Measurements from ENCODE around the gene NME1. TPM values are rescaled to one million over a fixed set of nuclear protein-coding genes. Genes with fewer than 3 reads are reported as not detected.

Gene NME1
- total and polyA plus RNA-seq, 9 of the 15 experiments (the other 6 are each of a cell fraction or from before 2014, with no cell fraction given), result 449 to 1,588 (median 604) TPM

- CTCF ChIA-PET (ENCODE audit: low intra/inter-chr PET ratio), result no interaction called here
- no peak overlapping the region for H3K4me3 ChIP-seq
- POLR2A ChIA-PET, result interaction anchor here (0.6 to 1.7 kb wide), 4 partner anchors 9 to 1310 kb away, joined by 3 to 4 read pairs (median 4); no protein-coding TSS in a partner anchor
- 85% methylated on average over 6 of the region's 9 CpGs for WGBS (ENCODE audit: insufficient coverage, low coverage, missing lambda C conversion rate)
- H3K4me2 ChIP-seq (ENCODE audit: insufficient read depth, low read length), result no peak overlapping the region
- no peak overlapping the region for H3K27ac ChIP-seq (ENCODE audit: extremely low read depth, low read depth, low read length)
- FAIRE-seq (no peak), DNase-seq (ENCODE audit: extremely low read depth in 1 of 4, low spot score in 3 of 4) (no peak), ATAC-seq (no peak)
- no peak overlapping the region for H3K9ac ChIP-seq (ENCODE audit: insufficient read depth in 1 of 2, low read depth in 2 of 2, low read length in 2 of 2)
- H3K36me3 ChIP-seq (ENCODE audit: control insufficient read depth, insufficient read depth, low read length), result peaks cover 73% of the 10 kb centered on the region
- no peaks in the 10 kb centered on the region for H3K9me3 ChIP-seq (replicated peaks; ENCODE audit: control insufficient read depth, insufficient read depth, low read depth, low read length)
- no peaks in the 10 kb centered on the region for H3K27me3 ChIP-seq (ENCODE audit: control insufficient read depth in 2 of 2, insufficient read depth in 2 of 2, low read length in 2 of 2)
- intact Hi-C loops (cut with micrococcal nuclease), result no loop called here
- H2AFZ ChIP-seq (ENCODE audit: low read depth, low read length), result no peak overlapping the region
- no peaks in the 10 kb centered on the region for H3K9me1 ChIP-seq (ENCODE audit: control insufficient read depth, insufficient read depth, low read length)
- no peaks in the 10 kb centered on the region for H3K79me2 ChIP-seq (ENCODE audit: control insufficient read depth, insufficient read depth, low read length)
- BruUV-seq (replicated peaks), result no TSS peak
- TF ChIP-seq MAFG (tag; conservative IDR thresholded peaks at IDR 0.05) (peak; percentile 28; the same call in 1 of the 2 replicates), C11orf30 (IDR thresholded peaks at IDR 0.05; ENCODE audit: low read depth) (peak; percentile 52), THAP7 (CRISPR knock-in tag; IDR thresholded peaks at IDR 0.05) (no peak), ZNF316 (IDR thresholded peaks at IDR 0.05) (peak; percentile 63)
- in situ Hi-C loops (cut with MboI), result no loop called here
- H4K20me1 ChIP-seq (replicated peaks; ENCODE audit: control insufficient read depth, insufficient read depth, low read length), result no peaks in the 10 kb centered on the region
- H3K4me1 ChIP-seq (replicated peaks in 1 of 2; ENCODE audit: control insufficient read depth in 2 of 2, insufficient read depth in 2 of 2, low read length in 2 of 2), result no peaks in the 10 kb centered on the region
These were observed 35.0 kb downstream of the NME1 start for GRCh38 chr17:51188271-51188833.

- POLR2A ChIA-PET, result interaction anchor here (1.1 kb wide), 1 partner anchor 8 kb away, joined by 3 read pairs; no protein-coding TSS in a partner anchor
- intact Hi-C loops (cut with micrococcal nuclease), result no loop called here
- CTCF ChIA-PET (ENCODE audit: low intra/inter-chr PET ratio), result no interaction called here
- Histone ChIP-seq H3K79me2 (ENCODE audit: control insufficient read depth, insufficient read depth, low read length) (no peaks in the 10 kb centered on the region), H3K4me1 (replicated peaks in 1 of 2; ENCODE audit: control insufficient read depth in 2 of 2, insufficient read depth in 2 of 2, low read length in 2 of 2) (no peaks in the 10 kb centered on the region), H4K20me1 (replicated peaks; ENCODE audit: control insufficient read depth, insufficient read depth, low read length) (no peaks in the 10 kb centered on the region), H3K4me3 (no peak overlapping the region), H3K9me3 (replicated peaks; ENCODE audit: control insufficient read depth, insufficient read depth, low read depth, low read length) (no peaks in the 10 kb centered on the region), H2AFZ (ENCODE audit: low read depth, low read length) (no peak overlapping the region), H3K27me3 (ENCODE audit: control insufficient read depth in 2 of 2, insufficient read depth in 2 of 2, low read length in 2 of 2) (no peaks in the 10 kb centered on the region), H3K9ac (ENCODE audit: insufficient read depth in 1 of 2, low read depth in 2 of 2, low read length in 2 of 2) (no peak overlapping the region), H3K4me2 (ENCODE audit: insufficient read depth, low read length) (no peak overlapping the region), H3K36me3 (ENCODE audit: control insufficient read depth, insufficient read depth, low read length) (peaks cover 74% of the 10 kb centered on the region), H3K27ac (ENCODE audit: extremely low read depth, low read depth, low read length) (no peak overlapping the region), H3K9me1 (ENCODE audit: control insufficient read depth, insufficient read depth, low read length) (no peaks in the 10 kb centered on the region)
- no TSS peak for BruUV-seq (replicated peaks)
- no peak for DNase-seq (ENCODE audit: extremely low read depth in 1 of 4, low spot score in 3 of 4)
- in situ Hi-C loops (cut with MboI), result no loop called here
- no peak for FAIRE-seq
- no peak for ATAC-seq
- no peak for TF ChIP-seq CEBPG (CRISPR knock-in tag; IDR thresholded peaks at IDR 0.05)
- TF ChIP-seq CEBPG (tag; conservative IDR thresholded peaks at IDR 0.05 in 1 of 2, IDR thresholded peaks at IDR 0.05 in 1 of 2), result peak in 1 of 2 experiments; percentile 34; a peak in 1 of 4 replicates
- no peak for TF ChIP-seq FOS (IDR thresholded peaks at IDR 0.05; ENCODE audit: extremely low read depth, insufficient read length)
- TF ChIP-seq E2F5 (CRISPR knock-in tag; IDR thresholded peaks at IDR 0.05), result no peak
- TF ChIP-seq TEAD2 (tag; IDR thresholded peaks at IDR 0.05), result no peak
- no peak for TF ChIP-seq EGR1 (conservative IDR thresholded peaks at IDR 0.05)
- no peak for TF ChIP-seq ZSCAN29 (IDR thresholded peaks at IDR 0.05)
- TF ChIP-seq CEBPB (tag; IDR thresholded peaks at IDR 0.05), result 0 out of 2 replicates have a peak, but pooled peaks have one; percentile 11
- peak; percentile 41; the same call in 1 of the 2 replicates for TF ChIP-seq ATF3 (IDR thresholded peaks at IDR 0.05)
- no peak for TF ChIP-seq ATF3 (CRISPR knock-in tag; conservative IDR thresholded peaks at IDR 0.05)
- no peak for TF ChIP-seq MTF1 (CRISPR knock-in tag; IDR thresholded peaks at IDR 0.05; ENCODE audit: borderline replicate concordance)
These were observed 35.8 kb downstream of the NME1 start for GRCh38 chr17:51189162-51189561.

Data from K562 (cell line).